ENCODE data around the gene HMGXB3.
A peak's percentile ranks its signal among the peaks of the same experiment; 100 is the strongest.

The HMGXB3 gene

DNA sequence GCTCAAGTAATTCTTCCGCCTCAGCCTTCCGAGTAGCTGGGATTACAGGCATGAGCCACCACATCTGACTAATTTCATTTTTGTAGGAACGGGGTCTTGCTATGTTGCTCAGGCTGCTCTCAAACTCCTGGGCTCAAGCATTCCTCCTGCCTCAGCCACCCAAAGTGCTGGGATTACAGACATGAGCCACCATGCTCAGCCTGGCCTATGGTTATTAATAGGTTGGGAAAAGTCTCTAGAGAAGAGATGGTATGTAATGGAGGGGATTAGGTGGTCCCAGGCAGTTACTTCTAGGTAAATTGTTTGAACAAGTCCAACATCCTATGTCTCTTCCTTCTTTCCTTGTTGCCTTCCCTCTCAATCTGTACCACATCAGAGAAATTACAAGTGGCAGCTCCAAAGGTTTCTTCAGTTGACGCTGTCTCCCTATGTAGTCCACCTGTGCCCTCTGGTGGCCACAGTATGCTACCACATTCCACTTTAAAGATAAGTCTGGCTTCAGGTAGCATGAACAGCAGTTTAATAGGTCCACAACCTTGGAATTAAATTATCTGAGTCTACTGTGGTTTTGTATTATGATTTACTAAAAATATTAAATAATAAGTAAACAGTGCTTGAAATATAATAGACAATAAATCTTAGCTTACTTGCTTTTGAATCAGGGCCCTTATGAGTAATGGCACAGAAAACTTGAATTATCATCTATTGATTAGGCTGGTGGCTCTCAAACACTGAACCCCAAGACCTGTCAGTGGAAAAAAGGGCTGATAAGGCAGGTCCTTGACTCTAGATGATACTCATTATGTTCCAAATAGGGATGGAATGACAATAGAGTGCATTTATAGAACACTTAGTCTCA is 9.8 kb upstream of the HMGXB3 start:
- peak; percentile 80 for DNase-seq

DNA sequence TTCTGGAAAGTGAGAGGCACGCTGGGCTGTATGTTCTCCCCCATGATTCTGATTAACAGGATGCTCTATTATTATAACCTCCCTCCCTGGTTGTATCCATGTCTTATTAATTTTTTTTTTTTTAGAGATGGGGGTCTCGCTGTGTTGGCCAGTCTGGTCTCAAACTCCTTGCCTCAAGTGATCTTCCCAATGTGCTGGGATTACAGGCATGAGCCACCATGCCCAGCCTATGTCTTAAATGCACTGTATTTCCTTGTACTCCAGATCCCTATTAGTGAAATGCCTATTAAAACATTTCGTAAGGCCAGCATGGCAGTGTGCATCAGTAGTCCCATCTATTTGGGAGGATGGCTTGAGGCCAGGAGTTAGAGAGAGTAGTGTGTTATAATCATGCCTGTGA is 7.1 kb upstream of the HMGXB3 start:
- no peak for DNase-seq

DNA sequence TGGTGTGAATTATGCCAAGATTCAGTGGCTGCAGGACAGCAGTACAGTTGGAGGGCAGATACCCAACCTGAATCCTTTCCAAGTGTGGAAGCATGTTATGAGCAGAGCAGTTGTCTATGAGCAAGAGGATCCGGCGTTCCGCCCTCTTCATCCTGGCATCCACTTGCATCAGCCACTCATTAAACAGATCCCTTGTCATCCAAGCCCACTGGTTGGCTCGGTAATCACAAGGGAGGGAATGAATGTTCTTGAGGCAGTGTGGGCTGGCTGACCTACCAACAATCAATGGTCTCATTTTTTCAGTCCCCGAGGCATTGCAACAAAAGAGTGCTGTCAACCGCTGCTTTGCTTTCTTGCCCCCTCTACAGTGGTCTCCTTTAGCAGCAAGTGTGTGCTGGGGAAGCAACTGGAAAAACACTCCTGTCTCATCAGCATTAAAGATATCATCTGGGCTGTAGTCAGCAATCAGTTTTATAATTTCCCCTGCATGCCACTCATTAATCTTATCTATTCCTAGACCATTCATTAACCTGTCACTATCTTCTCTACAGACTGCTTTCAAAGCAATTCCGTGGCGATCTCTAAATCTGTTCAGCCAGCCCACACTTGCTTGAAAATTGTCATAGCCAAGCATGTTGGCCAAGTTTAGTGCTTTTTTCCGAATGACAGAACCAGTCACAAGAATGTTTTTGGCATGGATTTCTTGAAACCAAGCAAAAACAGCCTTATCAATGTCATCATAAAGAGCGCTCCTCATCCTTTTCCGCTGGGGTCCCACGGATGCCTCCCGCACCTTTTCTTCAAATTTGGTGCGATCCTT is 4.9 kb upstream of the HMGXB3 start:
- no peak for DNase-seq

DNA sequence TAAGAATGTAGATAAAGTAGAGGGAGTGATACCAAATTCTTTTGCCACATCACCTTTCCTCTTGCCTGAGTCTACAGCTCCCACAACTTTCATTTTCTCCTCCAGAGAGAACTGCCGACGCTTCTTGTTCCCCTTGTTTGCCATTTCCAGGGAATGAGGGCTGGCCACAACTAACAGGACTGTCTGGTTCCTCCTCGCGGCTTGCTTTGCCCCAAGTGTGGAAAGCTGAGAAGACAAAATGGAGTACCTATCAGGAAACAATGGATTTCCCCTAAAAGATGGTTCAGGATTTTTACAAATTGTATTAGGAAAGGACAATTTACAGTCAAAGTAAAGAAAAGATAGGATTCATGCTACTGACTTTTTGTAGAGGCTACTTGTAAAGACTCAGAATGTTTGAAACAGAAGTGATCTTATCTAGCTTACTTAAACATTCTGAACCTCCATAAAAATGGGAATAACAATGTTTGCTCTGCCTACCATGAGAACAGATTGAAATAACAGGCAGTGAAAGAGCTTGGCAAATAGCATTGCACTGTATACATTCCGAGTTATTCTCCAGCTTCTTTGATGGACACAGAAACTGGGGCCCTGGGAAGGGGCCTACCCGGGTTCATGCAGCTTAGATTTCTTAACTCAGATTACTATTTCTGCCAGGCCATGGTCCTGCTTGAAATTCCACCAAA is 4.2 kb upstream of the HMGXB3 start:
- DNase-seq, result no peak

DNA sequence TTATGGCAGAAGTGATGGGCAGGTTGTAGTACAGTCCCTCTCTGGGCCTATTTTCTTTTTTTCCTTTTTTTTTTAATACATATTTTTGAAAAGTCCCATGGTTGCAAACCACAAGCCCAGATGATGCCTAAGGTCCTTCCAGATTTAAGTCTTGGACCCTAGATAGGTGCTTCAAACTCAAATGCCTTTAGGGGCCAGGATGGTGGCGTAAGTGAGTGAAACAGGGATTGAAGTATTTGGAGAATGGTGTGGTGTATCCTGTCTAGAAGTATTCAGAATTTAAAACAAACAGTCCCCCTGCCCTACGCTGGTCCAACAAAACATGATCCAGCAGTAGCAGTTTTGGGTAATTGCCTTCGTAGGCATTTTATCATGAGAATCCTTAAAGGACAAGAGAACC is 2.3 kb upstream of the HMGXB3 start:
- DNase-seq, result no peak

DNA sequence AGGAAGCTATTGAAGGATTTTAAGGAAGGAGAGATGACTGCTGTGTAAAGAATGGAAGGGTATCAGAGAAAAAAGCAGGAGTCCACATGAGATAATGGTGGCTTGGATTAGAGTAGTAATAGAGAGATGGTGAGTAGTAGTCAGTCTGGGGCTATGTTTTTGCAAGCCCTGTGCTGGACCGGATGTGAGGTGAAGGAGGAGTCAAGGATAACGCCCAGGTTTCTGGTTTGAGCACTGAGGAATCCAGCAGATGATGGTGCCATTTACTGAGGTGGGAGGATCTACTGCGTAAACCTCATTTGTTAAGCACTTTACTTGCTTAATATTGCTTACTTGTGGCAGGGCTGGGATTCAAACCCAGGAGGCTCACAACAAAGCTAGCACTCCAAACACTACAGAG is 1.2 kb upstream of the HMGXB3 start:
- no peak for DNase-seq

DNA sequence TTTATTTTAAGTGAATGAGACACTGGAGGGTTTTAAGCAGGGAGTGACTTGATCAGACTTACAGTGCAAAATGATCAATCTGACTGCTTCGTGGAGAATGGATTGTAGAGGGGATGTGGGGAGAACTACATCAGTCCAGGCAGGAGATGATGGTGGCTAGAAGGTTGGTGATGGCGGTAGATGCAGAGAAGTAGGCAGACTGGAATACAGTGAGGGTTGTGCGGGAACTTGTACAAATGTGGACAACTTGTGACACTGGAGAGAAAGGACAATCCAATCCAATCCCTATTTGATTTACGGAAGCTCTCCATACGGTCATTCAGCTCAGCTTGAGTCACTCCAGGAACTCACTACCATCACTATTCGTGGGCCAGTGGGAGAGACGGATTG is 678 bp upstream of the HMGXB3 start:
- no peak for DNase-seq

DNA sequence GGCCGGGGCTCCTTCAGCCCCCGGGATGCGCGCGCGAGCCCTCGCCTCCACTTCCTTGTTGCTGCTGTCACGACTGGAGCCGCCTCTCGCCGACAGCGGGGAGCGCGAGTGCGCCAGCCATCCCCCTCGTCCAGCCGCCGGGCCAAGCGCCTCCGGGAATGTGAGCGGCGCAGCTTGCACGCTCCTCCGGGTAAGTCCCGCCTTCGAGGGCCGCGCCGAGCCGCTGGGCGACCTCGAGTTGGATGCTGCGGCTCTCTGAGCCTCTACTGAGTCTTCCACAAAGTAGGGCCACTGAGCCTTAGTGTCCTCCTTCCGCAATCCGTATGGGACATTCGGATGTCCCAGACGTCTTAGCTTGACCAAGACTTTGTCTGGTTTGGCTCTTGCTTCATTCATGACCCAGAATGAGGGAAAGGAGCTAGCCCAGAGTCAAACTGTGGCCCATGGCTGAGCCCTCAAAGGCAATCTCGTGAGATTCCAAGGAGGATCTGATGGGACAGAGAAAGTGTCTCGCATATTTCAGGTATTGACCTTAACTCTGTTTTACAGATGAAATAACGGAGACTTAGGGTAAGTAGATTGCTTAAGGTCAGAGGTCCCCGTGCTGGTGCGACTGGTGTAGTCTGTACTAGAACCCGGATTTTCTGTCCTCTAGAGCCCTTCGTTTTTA is 586 bp downstream of the HMGXB3 start:
- DNase-seq, result peak; percentile 74

DNA sequence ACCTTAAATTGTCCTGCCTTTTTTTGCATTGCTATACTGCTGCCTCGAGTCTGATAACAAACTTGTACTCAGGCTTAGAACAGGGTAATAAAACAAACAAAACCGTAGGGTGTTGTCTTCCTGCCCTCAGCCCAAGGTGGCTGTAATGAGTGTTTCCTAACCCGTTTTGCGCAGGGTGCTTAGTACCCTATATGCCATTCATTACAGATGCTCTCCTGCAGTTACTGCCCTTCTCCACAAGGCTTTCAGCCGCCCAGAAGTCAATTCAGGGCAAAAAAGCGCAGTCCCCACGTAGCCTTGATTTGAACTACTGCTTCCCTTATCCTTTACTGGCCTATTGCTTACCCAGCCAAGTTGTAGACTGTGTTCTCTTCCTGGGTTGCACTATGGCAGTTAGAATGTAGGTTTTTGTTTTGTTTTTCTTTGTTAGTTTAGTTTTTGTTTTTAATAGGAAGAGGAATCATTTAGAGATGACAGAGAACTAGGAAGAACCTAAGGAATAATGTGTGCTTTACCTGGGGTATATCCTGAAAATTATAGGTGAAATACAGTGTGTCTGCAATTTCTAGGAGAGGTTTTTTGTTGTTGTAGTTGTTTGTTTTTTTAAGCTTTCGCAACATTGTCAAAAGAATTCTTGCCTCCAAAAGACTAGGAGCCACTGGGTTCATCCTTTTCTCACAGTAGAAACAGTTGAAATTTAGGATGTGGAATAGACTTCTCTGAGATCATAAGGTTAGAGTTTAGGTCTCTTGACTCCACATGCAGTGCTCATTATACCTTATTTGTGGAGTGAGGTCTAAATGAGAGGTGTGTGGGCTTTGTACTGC is 1.3 kb downstream of the HMGXB3 start:
- peak; percentile 72 for DNase-seq

DNA sequence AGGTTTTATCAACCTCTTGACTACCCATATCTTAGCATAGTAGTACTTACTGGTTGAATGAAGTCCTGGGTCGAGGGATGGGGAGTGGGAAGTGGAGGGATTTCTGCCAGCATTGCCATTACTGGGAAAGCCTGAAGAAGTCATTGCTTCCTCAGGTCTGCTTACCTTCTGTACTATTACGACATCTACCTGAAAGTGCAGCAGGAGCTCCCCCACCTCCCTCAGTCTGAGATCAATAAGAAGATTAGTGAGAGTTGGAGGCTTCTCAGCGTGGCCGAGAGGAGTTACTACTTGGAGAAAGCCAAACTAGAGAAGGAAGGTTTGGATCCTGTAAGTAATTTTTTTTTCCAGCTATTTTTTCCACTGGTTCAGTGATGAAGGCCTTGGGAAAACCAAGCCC is 5.8 kb downstream of the HMGXB3 start:
- no peak for DNase-seq

DNA sequence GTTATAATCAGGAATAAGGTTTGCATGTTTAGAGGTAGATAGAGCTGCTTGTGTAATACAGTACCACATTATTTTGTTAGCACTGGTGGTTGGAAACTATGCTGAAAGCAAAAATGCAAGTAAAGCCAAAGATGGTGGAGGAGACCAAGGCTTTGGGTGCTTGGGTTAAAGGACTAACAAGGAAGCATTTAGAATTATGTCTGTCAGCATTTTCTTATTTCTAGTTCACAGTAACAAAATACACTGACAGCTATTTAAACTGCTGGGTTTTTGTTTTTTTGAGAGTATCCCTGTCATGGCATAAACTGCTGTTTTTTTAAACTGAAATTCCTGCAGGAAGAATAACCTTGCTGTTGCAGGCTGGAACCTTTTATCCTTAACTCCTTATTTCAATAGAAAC is 6.5 kb downstream of the HMGXB3 start:
- no peak for DNase-seq

DNA sequence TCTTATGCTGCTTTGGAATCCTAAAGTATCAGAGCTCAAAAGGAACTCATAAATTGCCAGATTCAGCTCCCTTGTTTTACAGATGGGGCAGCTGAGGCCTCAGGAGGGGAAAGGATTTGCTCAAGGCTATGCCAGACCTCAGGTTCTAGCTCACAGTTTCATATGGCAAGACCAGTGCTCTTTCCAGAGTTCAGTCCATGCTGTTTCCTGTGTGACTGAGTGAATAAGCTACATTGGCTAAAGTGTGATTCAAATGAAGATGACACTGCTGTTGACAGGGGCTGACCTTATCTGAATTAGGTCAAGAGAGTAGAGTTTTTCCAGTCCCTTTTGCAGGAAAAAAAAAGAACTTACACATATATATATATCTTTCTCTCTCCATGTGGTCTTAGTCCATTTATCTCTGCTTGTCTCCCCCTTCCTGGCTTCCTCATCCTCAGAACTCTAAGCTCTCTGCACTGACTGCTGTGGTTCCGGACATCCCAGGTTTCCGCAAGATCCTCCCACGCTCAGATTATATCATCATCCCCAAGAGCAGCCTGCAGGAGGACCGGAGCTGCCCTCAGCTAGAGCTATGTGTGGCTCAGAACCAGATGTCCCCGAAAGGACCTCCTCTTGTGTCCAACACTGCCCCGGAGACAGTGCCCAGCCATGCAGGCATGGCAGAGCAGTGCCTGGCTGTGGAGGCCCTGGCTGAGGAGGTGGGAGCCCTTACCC is 9.3 kb downstream of the HMGXB3 start:
- no peak for DNase-seq

DNA sequence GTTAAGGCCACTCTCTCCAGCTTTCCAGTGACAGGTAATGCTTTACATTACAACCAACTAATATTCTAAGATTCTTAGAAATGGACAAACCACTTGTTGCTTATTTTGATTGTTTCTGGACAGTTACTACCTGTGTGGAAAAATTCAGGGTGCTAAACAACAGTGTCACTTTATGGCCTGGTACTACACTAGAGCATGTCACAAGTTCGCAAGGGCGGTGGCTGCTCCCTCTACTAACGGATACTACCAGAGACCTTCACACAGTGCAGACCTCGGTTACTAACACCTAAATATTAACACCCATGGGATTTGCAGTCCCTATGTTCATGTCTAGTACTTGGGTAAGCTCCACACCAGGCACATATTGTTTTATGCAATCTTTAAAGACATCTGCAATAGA is 13.4 kb downstream of the HMGXB3 start:
- DNase-seq, result no peak

DNA sequence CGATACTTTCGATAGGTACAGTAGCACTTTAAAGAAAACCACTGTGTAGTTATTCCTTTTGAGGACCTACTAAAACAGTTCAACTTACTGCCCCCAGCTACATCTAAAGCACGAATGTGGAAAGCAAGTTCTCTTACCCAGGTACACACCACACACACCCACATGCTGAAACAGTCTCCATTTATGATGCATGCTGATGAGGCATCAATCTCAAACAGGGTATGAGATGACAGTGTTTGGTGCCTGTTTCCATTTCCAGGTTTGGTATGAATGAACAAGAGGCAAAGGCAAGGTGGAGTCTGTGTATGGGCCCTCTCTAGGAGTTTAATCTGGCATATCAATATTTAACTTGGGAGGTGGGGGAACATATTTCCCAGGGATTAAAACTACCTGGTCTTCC is 13.9 kb downstream of the HMGXB3 start:
- no peak for DNase-seq

DNA sequence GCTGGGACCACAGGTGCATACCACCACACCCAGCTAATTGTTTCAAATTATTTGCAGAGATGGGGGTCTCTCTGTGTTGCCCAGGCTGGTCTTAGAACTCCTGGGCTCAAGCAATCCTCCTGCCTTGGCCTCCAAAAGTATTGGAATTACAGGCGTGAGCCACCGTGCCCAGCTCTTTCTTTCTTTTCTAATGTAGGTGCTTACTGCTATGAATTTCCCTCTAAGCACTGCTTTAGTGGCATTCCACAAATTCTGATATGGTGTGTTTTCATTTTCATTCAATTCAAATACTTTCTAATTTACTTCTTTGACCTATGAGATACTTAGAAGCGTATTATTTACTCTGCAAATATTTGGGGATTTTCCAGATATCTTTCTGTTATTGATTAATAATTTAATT is 14.9 kb downstream of the HMGXB3 start:
- DNase-seq, result no peak

DNA sequence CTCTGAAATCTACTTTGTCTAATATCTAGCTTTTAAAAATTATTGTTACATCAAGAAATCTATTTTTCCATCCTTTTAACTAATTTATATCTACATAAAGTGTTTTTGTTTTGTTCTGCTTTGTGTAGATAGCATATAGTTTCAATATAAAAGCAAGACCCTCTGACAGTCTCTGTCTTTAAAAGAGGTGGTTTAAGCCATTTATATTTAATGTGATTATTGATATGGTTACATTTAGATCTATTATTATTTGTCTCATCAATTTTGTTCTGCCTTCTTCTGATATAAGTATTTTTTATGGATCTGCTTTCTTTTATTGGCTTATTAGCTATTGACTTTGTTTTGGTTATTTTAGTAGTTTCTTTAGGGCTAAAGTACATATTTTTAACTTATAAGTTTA is 16.0 kb downstream of the HMGXB3 start:
- DNase-seq, result no peak

DNA sequence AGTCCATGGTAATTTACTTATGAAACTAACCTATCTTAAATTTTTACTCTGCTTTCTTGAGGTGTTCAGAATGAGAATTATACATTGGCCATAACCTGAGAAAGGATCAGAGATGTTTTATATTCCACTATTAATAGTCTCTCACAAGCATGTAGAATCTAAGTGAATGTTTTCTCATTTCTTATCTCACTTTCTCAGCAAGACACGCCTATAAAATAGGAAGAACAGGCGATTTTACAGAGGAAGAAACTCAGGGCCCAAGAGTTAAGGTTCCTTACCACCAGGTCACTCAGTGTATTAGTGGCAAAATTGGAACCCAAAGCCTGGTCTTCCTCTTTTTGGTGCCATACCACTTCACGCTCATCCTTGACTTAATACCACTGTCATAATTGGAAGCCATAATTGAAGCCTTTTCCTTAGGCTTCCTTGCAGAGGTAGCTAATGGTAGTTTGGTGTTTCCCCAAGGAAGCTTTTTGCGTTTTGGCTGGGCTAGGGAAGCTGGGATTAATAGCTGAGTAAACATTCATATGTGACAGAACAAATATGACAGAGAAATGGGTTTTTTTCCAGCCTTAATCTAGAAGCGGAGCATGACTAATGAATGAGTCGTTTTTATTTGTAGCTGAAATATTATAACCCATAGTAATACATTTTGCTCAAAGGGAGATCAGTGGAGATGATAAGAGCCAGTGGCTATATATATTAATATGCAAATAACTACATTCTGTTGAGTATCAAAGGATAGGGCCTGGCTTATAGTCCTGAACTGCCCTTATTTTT is 16.9 kb downstream of the HMGXB3 start:
- DNase-seq, result no peak

DNA sequence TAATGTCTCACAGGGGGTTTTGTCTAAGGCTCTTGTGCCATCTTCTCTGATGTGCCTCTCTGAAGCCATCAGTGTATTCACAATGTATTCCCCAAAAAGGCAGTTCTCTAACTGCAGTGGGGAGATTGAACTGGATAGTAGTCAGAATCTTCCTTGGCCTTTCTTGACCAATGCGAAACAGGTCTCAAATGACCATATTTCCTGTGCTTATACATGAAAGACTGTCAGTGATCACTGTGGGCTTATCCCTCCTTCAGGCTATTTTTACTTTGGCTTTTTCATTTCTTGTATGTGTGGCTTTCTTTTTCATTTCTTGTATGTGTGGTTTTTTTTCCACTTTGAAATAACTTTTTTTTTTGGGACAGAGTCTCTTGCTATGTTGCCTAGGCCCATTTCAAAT is 19.7 kb downstream of the HMGXB3 start:
- DNase-seq, result no peak

DNA sequence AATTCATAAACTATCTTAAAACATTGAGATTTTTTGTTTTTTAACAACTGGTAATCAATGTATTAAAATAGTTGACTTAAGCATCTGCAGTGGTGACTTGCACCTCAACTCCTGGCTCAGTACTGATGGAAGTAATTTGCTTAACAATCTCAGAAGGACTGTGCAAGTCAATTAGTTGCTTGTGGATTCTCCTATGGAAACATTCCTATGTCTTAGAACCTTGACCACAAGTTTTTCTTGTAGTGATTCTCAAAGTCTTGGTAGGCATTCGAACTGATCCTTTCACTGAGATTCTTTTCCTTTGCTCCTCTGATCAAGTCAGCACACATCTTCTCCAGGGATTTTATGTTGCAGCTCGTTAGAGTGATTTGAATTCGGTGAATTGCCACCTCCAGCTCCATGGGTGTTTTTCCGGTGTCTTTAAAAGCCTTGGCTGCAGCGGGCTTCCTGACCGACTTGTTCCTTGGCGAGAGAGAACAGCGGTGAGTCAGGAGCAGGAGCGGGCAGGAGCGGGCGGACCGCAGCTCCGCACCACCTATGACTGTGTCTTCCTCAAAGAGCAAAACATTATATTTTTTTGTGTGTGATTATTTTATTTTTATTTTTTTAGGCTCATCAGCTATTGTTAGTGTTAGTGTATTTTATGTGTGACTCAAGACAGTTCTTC is 21.1 kb downstream of the HMGXB3 start:
- DNase-seq, result no peak

DNA sequence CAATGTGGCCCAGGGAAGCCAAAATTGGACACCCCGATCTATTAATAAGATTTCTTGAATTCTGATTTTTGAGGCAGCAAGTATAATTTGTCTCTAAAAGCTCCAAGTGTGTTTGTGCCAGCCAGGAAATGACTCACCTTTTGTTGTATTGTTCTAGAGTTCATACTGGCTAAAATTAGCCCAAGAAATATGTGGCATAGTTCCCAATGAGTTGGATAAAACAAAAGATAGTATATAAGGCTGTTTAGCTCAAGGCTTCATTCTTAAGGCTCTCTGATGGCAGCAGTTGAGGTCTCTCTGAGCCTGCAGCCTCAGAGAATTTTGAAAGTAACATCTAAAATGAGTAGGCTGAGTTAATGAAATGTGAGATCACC is 21.6 kb downstream of the HMGXB3 start:
- no peak for DNase-seq

All from activated CD8-positive, alpha-beta memory T cell treated with anti-CD3 and anti-CD28 coated beads for 24 hours (primary cell).